OCI-LY3 (cell line): Measurements from ENCODE around the gene ADD1.

Experiments
- H2AFZ ChIP-seq: fragments of 200-600, 300-600 bp; shearing (Covaris generic); 2 replicates; pipeline ENCODE4 v1.6.0; 2014; ENCODE audit warnings: antibody characterized with exemption, low read depth, low read length
- H3K27ac ChIP-seq: fragments of 200-600, 300-600 bp; sonication (generic); 2 replicates; pipeline ENCODE4 v1.5.1; 2014; ENCODE audit warnings: mild to moderate bottlenecking, low read length, moderate library complexity, mixed read lengths
- H3K27me3 ChIP-seq: fragments of 200-600, 300-600 bp; sonication (generic); 2 replicates; pipeline ENCODE4 v1.6.1; 2014; ENCODE audit warnings: low read depth, low read length, mixed read lengths
- H3K36me3 ChIP-seq: fragments of 200-600, 300-600 bp; sonication (generic); replicated peaks from 2 replicates; pipeline ENCODE3; 2014; ENCODE audit warnings: low read depth, low read length, mixed read lengths
- H3K4me1 ChIP-seq: fragments of 300-600, 200-600 bp; sonication (generic); 2 replicates; pipeline ENCODE4 v1.6.1; 2014; ENCODE audit warnings: low read length, mixed read lengths
- H3K4me2 ChIP-seq: fragments of 200-600, 300-600 bp; sonication (generic); 2 replicates; pipeline ENCODE4 v1.6.1; 2014; ENCODE audit warnings: low read length, mixed read lengths
- H3K4me3 ChIP-seq: fragments of 300-600, 200-600 bp; sonication (generic); 2 replicates; pipeline ENCODE4 v1.5.1; 2014; ENCODE audit warnings: antibody characterized with exemption, mild to moderate bottlenecking, low read length, moderate library complexity
- H3K79me2 ChIP-seq: fragments of 300-600, 200-600 bp; shearing (Covaris generic); 2 replicates; pipeline ENCODE4 v1.6.1; 2014; ENCODE audit warnings: mild to moderate bottlenecking, low read length, mixed read lengths
- H3K9ac ChIP-seq: fragments of 300-600, 200-600 bp; shearing (Covaris generic); 2 replicates; pipeline ENCODE4 v1.6.0; 2014; ENCODE audit warnings: mild to moderate bottlenecking, low read length, moderate library complexity
- H3K9me3 ChIP-seq: fragments of 200-600, 300-600 bp; shearing (Covaris generic); 2 replicates; pipeline ENCODE4 v1.6.1; 2014; ENCODE audit warnings: low read length, mixed read lengths; ENCODE audit not compliant: insufficient read depth
- H4K20me1 ChIP-seq: fragments of 200-600, 300-600 bp; sonication (generic); 2 replicates; pipeline ENCODE4 v1.6.1; 2016; ENCODE audit warnings: low read length, mixed read lengths; ENCODE audit not compliant: insufficient read depth
- CTCF ChIP-seq: fragments of 200-600, 300-600 bp; sonication (generic); IDR thresholded peaks from 2 replicates; pipeline ENCODE4 v1.5.1; 2014; ENCODE audit warnings: antibody characterized with exemption, low read length, low read depth
- EZH2phosphoT487 ChIP-seq: fragments of 200-600 bp; shearing (Covaris generic); IDR thresholded peaks from 2 replicates; pipeline ENCODE4 v1.6.1; 2018; ENCODE audit warnings: antibody characterized with exemption, mixed run types, low read depth

The ADD1 gene

GRCh38 chr4:2927696-2928075 lies 84.0 kb downstream of the ADD1 start:
- Histone ChIP-seq H3K9me3 (no peaks in the 10 kb centered on the region), H2AFZ (no peak overlapping the region), H3K9ac (no peak overlapping the region), H3K4me3 (no peak overlapping the region), H3K27me3 (no peaks in the 10 kb centered on the region), H3K4me2 (no peak overlapping the region), H3K27ac (no peak overlapping the region), H3K36me3 (peaks cover 24% of the 10 kb centered on the region), H3K4me1 (peaks cover 17% of the 10 kb centered on the region), H4K20me1 (no peaks in the 10 kb centered on the region), H3K79me2 (no peaks in the 10 kb centered on the region)
- no peak for TF ChIP-seq EZH2phosphoT487
- no peak for TF ChIP-seq CTCF

- peaks cover 24% of the 10 kb centered on the region for H3K36me3 ChIP-seq
- H4K20me1 ChIP-seq, result no peaks in the 10 kb centered on the region
- no peaks in the 10 kb centered on the region for H3K9me3 ChIP-seq
- H3K4me1 ChIP-seq, result peaks cover 25% of the 10 kb centered on the region
- no peak overlapping the region for H2AFZ ChIP-seq
- no peaks in the 10 kb centered on the region for H3K79me2 ChIP-seq
- H3K4me3 ChIP-seq, result no peak overlapping the region
- no peak for TF ChIP-seq CTCF
- no peak for TF ChIP-seq EZH2phosphoT487
- no peak overlapping the region for H3K4me2 ChIP-seq
- H3K27ac ChIP-seq, result no peak overlapping the region
- no peaks in the 10 kb centered on the region for H3K27me3 ChIP-seq
- H3K9ac ChIP-seq, result no peak overlapping the region
Measured at GRCh38 chr4:2928242-2929176, 84.9 kb downstream of the ADD1 start.

DNA sequence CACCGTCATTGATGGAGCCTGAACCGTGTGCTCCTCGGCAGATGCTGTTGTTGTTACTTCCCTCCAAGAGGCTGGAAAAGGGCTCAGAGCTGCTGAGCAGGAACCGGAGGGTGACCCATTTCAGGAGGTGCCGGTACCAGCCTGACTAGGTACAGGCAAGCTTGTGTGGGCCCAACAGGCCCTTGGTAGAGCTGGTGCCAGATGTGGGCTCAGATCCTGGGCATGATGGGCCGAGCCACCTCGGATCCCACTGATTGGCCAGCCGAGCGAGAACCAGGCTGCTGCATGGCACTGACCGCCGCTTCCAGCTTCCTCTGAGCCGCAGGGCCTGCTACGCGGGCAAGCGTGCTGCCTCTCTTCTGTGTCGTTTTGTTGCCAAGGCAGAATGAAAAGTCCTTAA lies 85.8 kb downstream of the ADD1 start:
- Histone ChIP-seq H3K9me3 (no peaks in the 10 kb centered on the region), H3K79me2 (peaks cover 5% of the 10 kb centered on the region; the same call in 1 of the 2 replicates), H3K9ac (no peak overlapping the region), H3K4me3 (no peak overlapping the region), H3K27me3 (no peaks in the 10 kb centered on the region), H3K36me3 (peaks cover 22% of the 10 kb centered on the region), H3K4me2 (no peak overlapping the region), H4K20me1 (no peaks in the 10 kb centered on the region), H2AFZ (no peak overlapping the region), H3K4me1 (peaks cover 27% of the 10 kb centered on the region), H3K27ac (no peak overlapping the region)
- TF ChIP-seq EZH2phosphoT487, result no peak
- no peak for TF ChIP-seq CTCF

DNA sequence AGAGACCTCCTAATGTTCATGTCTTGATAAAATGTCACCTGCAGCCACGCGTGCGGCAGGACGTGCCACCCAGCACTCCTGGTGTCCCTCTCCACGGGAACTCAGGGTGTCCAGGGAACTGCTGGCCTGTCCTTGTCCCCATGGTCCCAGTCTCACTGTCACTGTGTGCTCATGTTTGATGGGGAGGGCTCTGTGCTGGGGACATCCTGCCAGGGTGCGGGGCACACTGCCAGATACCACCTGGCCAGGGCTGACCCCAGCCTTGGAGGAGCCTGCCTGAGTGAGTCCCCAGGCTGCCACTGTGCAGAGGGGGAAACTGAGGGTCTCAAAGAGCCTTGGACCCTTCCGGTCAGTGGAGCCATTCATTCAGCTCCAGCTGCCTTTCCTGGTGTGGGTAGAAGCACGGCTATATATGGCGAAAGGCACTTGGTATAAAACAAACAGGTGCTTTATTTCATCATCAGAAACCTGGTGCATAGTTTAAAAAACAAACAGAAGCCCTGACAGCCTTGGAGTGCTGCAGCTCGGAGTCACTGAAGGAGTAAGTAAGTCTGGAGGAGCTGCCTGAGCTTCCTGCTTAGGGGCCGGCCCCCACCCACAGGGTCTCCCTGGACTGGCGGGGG lies 86.6 kb downstream of the ADD1 start:
- Histone ChIP-seq H3K4me2 (no peak overlapping the region), H3K9me3 (no peaks in the 10 kb centered on the region), H3K27ac (no peak overlapping the region), H3K79me2 (peaks cover 9% of the 10 kb centered on the region), H3K4me1 (peaks cover 27% of the 10 kb centered on the region), H3K27me3 (no peaks in the 10 kb centered on the region), H2AFZ (no peak overlapping the region), H3K4me3 (no peak overlapping the region), H3K36me3 (peaks cover 22% of the 10 kb centered on the region), H3K9ac (no peak overlapping the region), H4K20me1 (no peaks in the 10 kb centered on the region)
- TF ChIP-seq EZH2phosphoT487 (no peak), CTCF (no peak)
